ENCODE results near the gene ZNF516.

DNA sequence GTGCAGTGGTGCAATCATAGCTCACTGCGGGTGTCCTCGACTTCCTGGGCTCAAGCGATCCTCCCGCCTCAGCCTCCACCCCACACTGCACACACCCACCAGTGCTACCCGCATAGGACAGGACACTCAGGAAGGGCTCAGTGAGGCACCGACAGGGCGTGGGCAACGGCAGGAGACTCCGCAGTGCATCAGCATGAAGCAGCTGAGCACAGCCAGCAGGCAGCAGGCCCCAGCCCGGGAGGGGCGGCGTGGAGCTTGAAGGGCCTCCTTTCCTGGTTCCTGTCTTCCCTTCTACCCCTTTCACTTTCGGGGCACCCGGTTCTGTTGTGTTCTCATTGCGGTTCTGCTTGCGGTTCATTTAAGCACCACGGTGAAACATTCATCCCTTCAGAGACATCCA is 89.8 kb downstream of the ZNF516 start:
- TF ChIP-seq EZH2phosphoT487 (IDR thresholded peaks at IDR 0.05; ENCODE audit: insufficient read depth, low read depth): no peak
- TF ChIP-seq EZH2 (IDR thresholded peaks at IDR 0.05; ENCODE audit: insufficient read depth, poor library complexity, severe bottlenecking): no peak

Measured in GM23248 (cell line).